Liver (tissue), 9 donors: ENCODE data around the gene RBPJ. TPM values are rescaled to one million over a fixed set of nuclear protein-coding genes. Genes with fewer than 3 reads are reported as not detected.

Source experiments
- DNase-seq: peaks from one replicate; pipeline ENCODE4 v3.0.0-alpha.2; 2017; ENCODE audit warnings: low spot score
- H3K27ac ChIP-seq, 2 donors: one replicate each; pipeline ENCODE4 v1.7.0; 2013; ENCODE audit warnings: inconsistent platforms in 2 of 2, low read length in 2 of 2, control low read depth in 1 of 2, low read depth in 1 of 2, mild to moderate bottlenecking in 1 of 2
- H3K27me3 ChIP-seq, 4 donors: one replicate each; pipeline versions ENCODE4 v1.6.1 to v1.7.0; 2013; ENCODE audit warnings: low read length in 3 of 4, inconsistent platforms in 1 of 4, mild to moderate bottlenecking in 1 of 4, moderate library complexity in 1 of 4; ENCODE audit not compliant: control insufficient read depth in 4 of 4, insufficient read depth in 4 of 4
- H3K36me3 ChIP-seq, 4 donors: one replicate each; pipeline versions ENCODE4 v1.6.1 to v1.7.0; 2013; ENCODE audit warnings: low read length in 3 of 4, mild to moderate bottlenecking in 3 of 4, low read depth in 1 of 4, moderate library complexity in 1 of 4; ENCODE audit not compliant: control insufficient read depth in 4 of 4, insufficient read depth in 3 of 4
- H3K4me1 ChIP-seq, 4 donors: one replicate each; pipeline versions ENCODE4 v1.6.1 to v1.7.0; 2013; ENCODE audit warnings: low read length in 3 of 4, mild to moderate bottlenecking in 3 of 4, moderate library complexity in 1 of 4; ENCODE audit not compliant: control insufficient read depth in 4 of 4, insufficient read depth in 4 of 4
- H3K4me3 ChIP-seq, 3 donors: one replicate each; pipeline versions ENCODE4 v1.6.1 to v1.7.0; 2013; ENCODE audit warnings: low read length in 3 of 3, control low read depth in 1 of 3, low read depth in 1 of 3, mild to moderate bottlenecking in 1 of 3
- H3K9ac ChIP-seq, 2 donors: one replicate each; pipeline ENCODE4 v1.7.0; 2013; ENCODE audit warnings: low read length in 2 of 2, mild to moderate bottlenecking in 2 of 2, moderate library complexity in 2 of 2, control low read depth in 1 of 2, low read depth in 1 of 2
- H3K9me3 ChIP-seq, 4 donors: one replicate each; pipeline versions ENCODE4 v1.6.1 to v1.7.0; 2013; ENCODE audit warnings: low read length in 3 of 4; ENCODE audit not compliant: control insufficient read depth in 4 of 4
- EGR1 ChIP-seq, 2 donors: IDR thresholded peaks; 2 replicates each; pipeline ENCODE4 v1.6.1; 2016 to 2018; ENCODE audit warnings: antibody characterized with exemption in 2 of 2, low read depth in 2 of 2
- FOXA1 ChIP-seq: IDR thresholded peaks from 2 replicates; pipeline ENCODE4 v1.6.1; 2016; ENCODE audit warnings: antibody characterized with exemption
- FOXA2 ChIP-seq: IDR thresholded peaks from 2 replicates; pipeline ENCODE4 v1.6.1; 2016; ENCODE audit warnings: antibody characterized with exemption
- GABPA ChIP-seq, 2 donors: IDR thresholded peaks in 1 of 2; conservative IDR thresholded peaks in 1 of 2; 2 replicates each; pipeline ENCODE4 v1.6.1; 2016; ENCODE audit warnings: antibody characterized with exemption in 2 of 2, mild to moderate bottlenecking in 1 of 2, moderate library complexity in 1 of 2
- HNF4A ChIP-seq, 2 donors: conservative IDR thresholded peaks; 2 replicates each; pipeline ENCODE4 v1.6.1; 2016; ENCODE audit warnings: antibody characterized with exemption in 2 of 2, mild to moderate bottlenecking in 2 of 2
- HNF4G ChIP-seq: IDR thresholded peaks from 2 replicates; pipeline ENCODE4 v1.6.1; 2016; ENCODE audit warnings: antibody characterized with exemption
- JUND ChIP-seq, 2 donors: IDR thresholded peaks; 2 replicates each; pipeline ENCODE4 v1.6.1; 2016; ENCODE audit warnings: antibody characterized with exemption in 2 of 2
- NR2F2 ChIP-seq: IDR thresholded peaks from 2 replicates; pipeline ENCODE4 v1.6.1; 2016; ENCODE audit warnings: antibody characterized with exemption
- RAD21 ChIP-seq, 2 donors: IDR thresholded peaks; 2 replicates each; pipeline ENCODE4 v1.6.1; 2016; ENCODE audit warnings: antibody characterized with exemption in 2 of 2, mild to moderate bottlenecking in 2 of 2
- RXRA ChIP-seq, 2 donors: IDR thresholded peaks; 2 replicates each; pipeline ENCODE4 v1.6.1; 2017 to 2018; ENCODE audit warnings: antibody characterized with exemption in 2 of 2, mild to moderate bottlenecking in 1 of 2
- SP1 ChIP-seq: IDR thresholded peaks from 2 replicates; pipeline ENCODE4 v1.6.1; 2018; ENCODE audit warnings: antibody characterized with exemption, mild to moderate bottlenecking
- TAF1 ChIP-seq: conservative IDR thresholded peaks from 2 replicates; pipeline ENCODE4 v1.6.1; 2016; ENCODE audit warnings: antibody characterized with exemption, mild to moderate bottlenecking
- YY1 ChIP-seq: IDR thresholded peaks from 2 replicates; pipeline ENCODE4 v1.6.1; 2016; ENCODE audit warnings: antibody characterized with exemption, mild to moderate bottlenecking
- WGBS: extraction: QIAGEN DNeasy Blood & Tissue Kit; methylation state at CpG from one replicate; pipeline ENCODE4 v1.1.7; 2013; 5-methylcytosine and 5-hydroxymethylcytosine counted together
- polyA plus RNA-seq, 2 donors: library from polyadenylated mRNA; stranded (reverse) in 1 of 2; unstranded in 1 of 2; fragments of 200-250 nt in 1 of 2; fragments of >200 nt in 1 of 2; fragmentation: Nextera tagmentation in 1 of 2; extraction: Ambion mirVana in 1 of 2; gene quantifications; one replicate each; pipeline versions ENCODE4 v1.2.1 to v1.2.3, GENCODE V29; 2013 to 2015
- total RNA-seq, 2 donors: library from RNA; depleted of rRNA; stranded (reverse); fragments of >200 nt; gene quantifications; one replicate each; pipeline ENCODE4 v1.2.3, GENCODE V29; 2014
- TF ChIP-seq, protein P1 (sequence below): IDR thresholded peaks from 2 replicates; pipeline ENCODE4 v1.6.1; 2016; ENCODE audit warnings: antibody characterized with exemption
- TF ChIP-seq, protein P2 (sequence below): IDR thresholded peaks from 2 replicates; pipeline ENCODE4 v1.6.1; 2016; ENCODE audit warnings: antibody characterized with exemption, mild to moderate bottlenecking
- TF ChIP-seq, protein P3 (sequence below): IDR thresholded peaks from 2 replicates; pipeline ENCODE4 v1.6.1; 2016; ENCODE audit warnings: antibody characterized with exemption
- TF ChIP-seq, protein P4 (sequence below): IDR thresholded peaks from 2 replicates; pipeline ENCODE4 v1.6.1; 2016; ENCODE audit warnings: antibody characterized with exemption
- TF ChIP-seq, protein P5 (sequence below): fragments of 150-350 bp; IDR thresholded peaks from 2 replicates; pipeline ENCODE4 v1.5.1; 2017; ENCODE audit warnings: improper control_type of control experiment, low read depth, low read length; ENCODE audit not compliant: missing input control
- donor health status: healthy.
- donor health status: healthy.
- donor health status: healthy.
- donor health status: healthy.
- donor health status: healthy.

Gene RBPJ
- total and polyA plus RNA-seq, 4 donors = 8.0 to 32.2 (median 22.9) TPM

DNA sequence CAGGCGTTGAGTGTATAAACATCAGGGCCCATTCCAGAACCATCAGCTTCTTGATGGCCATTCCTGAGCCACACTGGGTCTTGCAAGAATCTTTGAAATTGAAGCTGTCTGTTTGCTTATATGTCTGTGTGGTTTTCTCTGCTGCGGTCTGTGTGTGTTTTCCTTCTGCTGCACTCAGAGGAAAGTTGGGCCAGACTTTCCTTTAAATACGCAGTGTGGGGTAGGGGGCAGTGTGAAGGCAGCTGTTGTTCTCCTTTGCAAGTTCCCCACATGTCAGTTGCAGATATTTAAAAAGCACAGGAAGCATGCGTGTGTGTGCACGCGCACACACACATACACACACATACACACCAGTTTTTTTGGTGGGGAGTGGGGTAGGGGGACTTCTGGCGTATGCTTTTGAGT, 137.3 kb downstream of the RBPJ start:
- 75% methylated on average over 7 of the region's 7 CpGs for WGBS
- TF ChIP-seq RAD21 (IDR thresholded peaks at IDR 0.05) = no peak
- no peak for TF ChIP-seq RXRA (IDR thresholded peaks at IDR 0.05)
- no peak for TF ChIP-seq EGR1 (IDR thresholded peaks at IDR 0.05; ENCODE audit: low read depth in 2 of 2)

DNA sequence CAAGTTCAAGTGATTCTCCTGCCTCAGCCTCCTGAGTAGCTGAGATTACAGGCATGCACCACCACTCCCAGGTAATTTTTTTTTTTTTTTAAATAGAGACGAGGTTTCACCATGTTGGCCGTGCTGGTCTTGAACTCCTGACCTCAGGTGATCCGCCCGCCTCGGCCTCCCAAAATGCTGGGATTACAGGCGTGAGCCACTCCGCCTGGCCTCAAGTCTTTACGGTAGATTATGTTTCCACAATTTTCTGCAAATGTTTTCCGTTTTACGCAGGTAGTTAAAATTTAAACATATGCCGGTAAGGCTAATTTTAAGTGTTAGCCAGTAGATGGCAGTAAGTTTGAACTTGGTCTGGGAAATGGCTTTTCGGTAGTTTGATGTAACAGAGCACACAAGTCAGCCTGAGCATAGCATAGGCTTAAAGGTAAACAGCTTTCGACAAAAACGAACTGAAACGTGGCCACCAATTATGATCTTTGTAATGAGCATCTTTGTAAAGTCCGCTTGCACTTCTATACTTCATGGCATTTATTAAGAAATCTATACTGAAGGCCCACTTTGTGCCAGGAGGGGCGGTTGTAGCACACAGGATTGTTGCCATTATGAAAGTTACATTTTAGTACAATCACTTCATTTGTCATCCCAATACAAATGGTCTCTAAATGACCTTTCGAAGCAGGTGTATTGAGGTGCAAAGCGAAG, 138.4 kb downstream of the RBPJ start:
- no peak for DNase-seq
- no peak for TF ChIP-seq SP1
- no peak for TF ChIP-seq FOXA1
- TF ChIP-seq RAD21 (IDR thresholded peaks at IDR 0.05) = peak; percentile 80 to 84
- TF ChIP-seq HNF4A (conservative IDR thresholded peaks at IDR 0.05) = no peak
- TF ChIP-seq, protein P1, sequence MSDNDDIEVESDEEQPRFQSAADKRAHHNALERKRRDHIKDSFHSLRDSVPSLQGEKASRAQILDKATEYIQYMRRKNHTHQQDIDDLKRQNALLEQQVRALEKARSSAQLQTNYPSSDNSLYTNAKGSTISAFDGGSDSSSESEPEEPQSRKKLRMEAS = no peak
- TF ChIP-seq FOXA2 = peak; percentile 13
- TF ChIP-seq RXRA (IDR thresholded peaks at IDR 0.05) = peak in 1 of 2 donors; percentile 17
- TF ChIP-seq, protein P2, sequence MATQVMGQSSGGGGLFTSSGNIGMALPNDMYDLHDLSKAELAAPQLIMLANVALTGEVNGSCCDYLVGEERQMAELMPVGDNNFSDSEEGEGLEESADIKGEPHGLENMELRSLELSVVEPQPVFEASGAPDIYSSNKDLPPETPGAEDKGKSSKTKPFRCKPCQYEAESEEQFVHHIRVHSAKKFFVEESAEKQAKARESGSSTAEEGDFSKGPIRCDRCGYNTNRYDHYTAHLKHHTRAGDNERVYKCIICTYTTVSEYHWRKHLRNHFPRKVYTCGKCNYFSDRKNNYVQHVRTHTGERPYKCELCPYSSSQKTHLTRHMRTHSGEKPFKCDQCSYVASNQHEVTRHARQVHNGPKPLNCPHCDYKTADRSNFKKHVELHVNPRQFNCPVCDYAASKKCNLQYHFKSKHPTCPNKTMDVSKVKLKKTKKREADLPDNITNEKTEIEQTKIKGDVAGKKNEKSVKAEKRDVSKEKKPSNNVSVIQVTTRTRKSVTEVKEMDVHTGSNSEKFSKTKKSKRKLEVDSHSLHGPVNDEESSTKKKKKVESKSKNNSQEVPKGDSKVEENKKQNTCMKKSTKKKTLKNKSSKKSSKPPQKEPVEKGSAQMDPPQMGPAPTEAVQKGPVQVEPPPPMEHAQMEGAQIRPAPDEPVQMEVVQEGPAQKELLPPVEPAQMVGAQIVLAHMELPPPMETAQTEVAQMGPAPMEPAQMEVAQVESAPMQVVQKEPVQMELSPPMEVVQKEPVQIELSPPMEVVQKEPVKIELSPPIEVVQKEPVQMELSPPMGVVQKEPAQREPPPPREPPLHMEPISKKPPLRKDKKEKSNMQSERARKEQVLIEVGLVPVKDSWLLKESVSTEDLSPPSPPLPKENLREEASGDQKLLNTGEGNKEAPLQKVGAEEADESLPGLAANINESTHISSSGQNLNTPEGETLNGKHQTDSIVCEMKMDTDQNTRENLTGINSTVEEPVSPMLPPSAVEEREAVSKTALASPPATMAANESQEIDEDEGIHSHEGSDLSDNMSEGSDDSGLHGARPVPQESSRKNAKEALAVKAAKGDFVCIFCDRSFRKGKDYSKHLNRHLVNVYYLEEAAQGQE = no peak
- TF ChIP-seq EGR1 (IDR thresholded peaks at IDR 0.05; ENCODE audit: low read depth in 2 of 2) = no peak
- no peak for TF ChIP-seq TAF1
- no peak for TF ChIP-seq GABPA (IDR thresholded peaks at IDR 0.05 in 1 of 2, conservative IDR thresholded peaks at IDR 0.05 in 1 of 2)
- no peak for TF ChIP-seq JUND (IDR thresholded peaks at IDR 0.05)
- TF ChIP-seq, protein P3, sequence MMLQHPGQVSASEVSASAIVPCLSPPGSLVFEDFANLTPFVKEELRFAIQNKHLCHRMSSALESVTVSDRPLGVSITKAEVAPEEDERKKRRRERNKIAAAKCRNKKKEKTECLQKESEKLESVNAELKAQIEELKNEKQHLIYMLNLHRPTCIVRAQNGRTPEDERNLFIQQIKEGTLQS = no peak
- TF ChIP-seq, protein P4, sequence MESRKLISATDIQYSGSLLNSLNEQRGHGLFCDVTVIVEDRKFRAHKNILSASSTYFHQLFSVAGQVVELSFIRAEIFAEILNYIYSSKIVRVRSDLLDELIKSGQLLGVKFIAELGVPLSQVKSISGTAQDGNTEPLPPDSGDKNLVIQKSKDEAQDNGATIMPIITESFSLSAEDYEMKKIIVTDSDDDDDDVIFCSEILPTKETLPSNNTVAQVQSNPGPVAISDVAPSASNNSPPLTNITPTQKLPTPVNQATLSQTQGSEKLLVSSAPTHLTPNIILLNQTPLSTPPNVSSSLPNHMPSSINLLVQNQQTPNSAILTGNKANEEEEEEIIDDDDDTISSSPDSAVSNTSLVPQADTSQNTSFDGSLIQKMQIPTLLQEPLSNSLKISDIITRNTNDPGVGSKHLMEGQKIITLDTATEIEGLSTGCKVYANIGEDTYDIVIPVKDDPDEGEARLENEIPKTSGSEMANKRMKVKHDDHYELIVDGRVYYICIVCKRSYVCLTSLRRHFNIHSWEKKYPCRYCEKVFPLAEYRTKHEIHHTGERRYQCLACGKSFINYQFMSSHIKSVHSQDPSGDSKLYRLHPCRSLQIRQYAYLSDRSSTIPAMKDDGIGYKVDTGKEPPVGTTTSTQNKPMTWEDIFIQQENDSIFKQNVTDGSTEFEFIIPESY = no peak
- no peak for TF ChIP-seq HNF4G
- TF ChIP-seq, protein P5, sequence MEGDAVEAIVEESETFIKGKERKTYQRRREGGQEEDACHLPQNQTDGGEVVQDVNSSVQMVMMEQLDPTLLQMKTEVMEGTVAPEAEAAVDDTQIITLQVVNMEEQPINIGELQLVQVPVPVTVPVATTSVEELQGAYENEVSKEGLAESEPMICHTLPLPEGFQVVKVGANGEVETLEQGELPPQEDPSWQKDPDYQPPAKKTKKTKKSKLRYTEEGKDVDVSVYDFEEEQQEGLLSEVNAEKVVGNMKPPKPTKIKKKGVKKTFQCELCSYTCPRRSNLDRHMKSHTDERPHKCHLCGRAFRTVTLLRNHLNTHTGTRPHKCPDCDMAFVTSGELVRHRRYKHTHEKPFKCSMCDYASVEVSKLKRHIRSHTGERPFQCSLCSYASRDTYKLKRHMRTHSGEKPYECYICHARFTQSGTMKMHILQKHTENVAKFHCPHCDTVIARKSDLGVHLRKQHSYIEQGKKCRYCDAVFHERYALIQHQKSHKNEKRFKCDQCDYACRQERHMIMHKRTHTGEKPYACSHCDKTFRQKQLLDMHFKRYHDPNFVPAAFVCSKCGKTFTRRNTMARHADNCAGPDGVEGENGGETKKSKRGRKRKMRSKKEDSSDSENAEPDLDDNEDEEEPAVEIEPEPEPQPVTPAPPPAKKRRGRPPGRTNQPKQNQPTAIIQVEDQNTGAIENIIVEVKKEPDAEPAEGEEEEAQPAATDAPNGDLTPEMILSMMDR = peak; percentile 61
- no peak for TF ChIP-seq NR2F2
- TF ChIP-seq YY1 = peak; percentile 31
- Histone ChIP-seq H3K36me3 (no peaks in the 10 kb centered on the region), H3K9me3 (no peaks in the 10 kb centered on the region), H3K4me3 (no peak overlapping the region), H3K27ac (no peak overlapping the region), H3K27me3 (no peaks in the 10 kb centered on the region), H3K9ac (no peak overlapping the region), H3K4me1 (no peaks in the 10 kb centered on the region)
- WGBS = 21% methylated on average over 19 of the region's 19 CpGs

More for the DNA sequence above, 137.3 kb downstream of the RBPJ start:
- H3K4me1 ChIP-seq = no peaks in the 10 kb centered on the region
- no peak for DNase-seq
- no peak overlapping the region for H3K4me3 ChIP-seq
- no peak overlapping the region for H3K27ac ChIP-seq
- no peaks in the 10 kb centered on the region for H3K27me3 ChIP-seq
- H3K9me3 ChIP-seq = peaks cover 0 to 3% (median under 1%) of the 10 kb centered on the region in 4 donors
- H3K36me3 ChIP-seq = no peaks in the 10 kb centered on the region
- no peak overlapping the region for H3K9ac ChIP-seq
